Spinal cord (tissue), 10 donors: ENCODE measurements around the gene HK3. TPM values are rescaled to one million over a fixed set of nuclear protein-coding genes. Genes with fewer than 3 reads are reported as not detected.
"Not testable (repeated sequence)": the region's sequence is repeated elsewhere in the genome, so short reads cannot be mapped to it uniquely, and the experiment has no call there.

Experiments
- DNase-seq, 6 donors: peaks; one replicate each; pipeline versions ENCODE4 v3.0.0 to v3.0.0-alpha.2; 2013 to 2015; ENCODE audit warnings: low spot score in 6 of 6, low read depth in 4 of 6
- H3K27ac ChIP-seq: one replicate; pipeline ENCODE4 v1.5.1; 2013; ENCODE audit warnings: low read depth, low read length, control low read depth
- H3K27me3 ChIP-seq: one replicate; pipeline ENCODE4 v1.6.1; 2013; ENCODE audit warnings: low read length; ENCODE audit not compliant: control insufficient read depth, insufficient read depth
- H3K36me3 ChIP-seq: one replicate; pipeline ENCODE4 v1.6.1; 2013; ENCODE audit warnings: low read length; ENCODE audit not compliant: control insufficient read depth, insufficient read depth
- H3K4me1 ChIP-seq: one replicate; pipeline ENCODE4 v1.6.1; 2013; ENCODE audit warnings: low read length; ENCODE audit not compliant: control insufficient read depth, insufficient read depth
- H3K4me3 ChIP-seq: one replicate; pipeline ENCODE4 v1.5.1; 2013; ENCODE audit warnings: low read depth, low read length, control low read depth
- H3K9me3 ChIP-seq: one replicate; pipeline ENCODE4 v1.6.1; 2013; ENCODE audit warnings: low read length; ENCODE audit not compliant: control insufficient read depth, insufficient read depth
- WGBS: methylation state at CpG from one replicate; pipeline ENCODE4 v1.1.5; 2013; ENCODE audit warnings: missing lambda C conversion rate; ENCODE audit not compliant: insufficient coverage; 5-methylcytosine and 5-hydroxymethylcytosine counted together
- polyA plus RNA-seq, 2 donors: library from polyadenylated mRNA; unstranded; fragments of 120-200 nt; gene quantifications; one replicate each; pipeline ENCODE4 v1.2.1, GENCODE V29; 2013; ENCODE audit not compliant: insufficient read length in 2 of 2
- total RNA-seq, 2 donors: library from RNA; depleted of rRNA in 1 of 2; stranded (reverse); fragments of 120-200 nt in 1 of 2; fragments of >200 nt in 1 of 2; gene quantifications; one replicate each; pipeline versions ENCODE4 v1.2.3 to v1.2.4, GENCODE V29; 2013 to 2014
- donor health status: healthy.

Gene HK3
- total and polyA plus RNA-seq, 4 donors = 0.66 to 4.9 (median 1.2) TPM

- H3K9me3 ChIP-seq, H3K27ac ChIP-seq, H3K4me3 ChIP-seq, H3K4me1 ChIP-seq, H3K27me3 ChIP-seq: not testable (repeated sequence)
- DNase-seq = peak in 1 of 6 donors; percentile 35
- WGBS = 33% methylated on average over 1 of the region's 2 CpGs
- H3K36me3 ChIP-seq = peaks cover 73% of the 10 kb centered on the region
Observed at GRCh38 chr5:176873011-176873410, 26.1 kb downstream of the HK3 start.

GRCh38 chr5:176872586-176872985, 26.6 kb downstream of the HK3 start:
- H3K27ac ChIP-seq, H3K4me1 ChIP-seq, H3K9me3 ChIP-seq, DNase-seq, H3K4me3 ChIP-seq, H3K27me3 ChIP-seq: not testable (repeated sequence)
- peaks cover 70% of the 10 kb centered on the region for H3K36me3 ChIP-seq
- 44% methylated on average over 1 of the region's 2 CpGs for WGBS

- H3K4me3 ChIP-seq, H3K27me3 ChIP-seq, H3K27ac ChIP-seq, H3K9me3 ChIP-seq, DNase-seq: not testable (repeated sequence)
- WGBS = 91% methylated on average over 6 of the region's 10 CpGs
- Histone ChIP-seq H3K4me1 (peaks cover 22% of the 10 kb centered on the region), H3K36me3 (peaks cover 57% of the 10 kb centered on the region)
Observed at GRCh38 chr5:176870644-176871043, 28.5 kb downstream of the HK3 start.

GRCh38 chr5:176870110-176870591, 29.0 kb downstream of the HK3 start:
- DNase-seq = peak in 2 of 6 donors; percentile 25 to 47
- Histone ChIP-seq H3K27ac (no peak overlapping the region), H3K4me3 (no peak overlapping the region), H3K36me3 (peaks cover 57% of the 10 kb centered on the region), H3K9me3 (no peaks in the 10 kb centered on the region), H3K27me3 (no peaks in the 10 kb centered on the region), H3K4me1 (peaks cover 22% of the 10 kb centered on the region)
- WGBS = 57% methylated on average over 17 of the region's 17 CpGs

GRCh38 chr5:176869501-176870109, 29.5 kb downstream of the HK3 start:
- no peak overlapping the region for H3K4me3 ChIP-seq
- H3K9me3 ChIP-seq = no peaks in the 10 kb centered on the region
- WGBS = 80% methylated on average over 38 of the region's 38 CpGs
- peaks cover 57% of the 10 kb centered on the region for H3K36me3 ChIP-seq
- no peaks in the 10 kb centered on the region for H3K27me3 ChIP-seq
- DNase-seq = no peak
- no peak overlapping the region for H3K27ac ChIP-seq
- H3K4me1 ChIP-seq = peaks cover 22% of the 10 kb centered on the region

GRCh38 chr5:176868731-176869130, 30.4 kb downstream of the HK3 start:
- peaks cover 19% of the 10 kb centered on the region for H3K4me1 ChIP-seq
- no peaks in the 10 kb centered on the region for H3K27me3 ChIP-seq
- H3K9me3 ChIP-seq = no peaks in the 10 kb centered on the region
- no peak for DNase-seq
- WGBS = 89% methylated on average over 20 of the region's 20 CpGs
- H3K27ac ChIP-seq = no peak overlapping the region
- H3K36me3 ChIP-seq = peaks cover 57% of the 10 kb centered on the region
- no peak overlapping the region for H3K4me3 ChIP-seq

- peaks cover 57% of the 10 kb centered on the region for H3K36me3 ChIP-seq
- H3K27me3 ChIP-seq = no peaks in the 10 kb centered on the region
- WGBS = 86% methylated on average over 14 of the region's 14 CpGs
- no peak overlapping the region for H3K4me3 ChIP-seq
- H3K9me3 ChIP-seq = no peaks in the 10 kb centered on the region
- DNase-seq = no peak
- H3K4me1 ChIP-seq = peaks cover 18% of the 10 kb centered on the region
- no peak overlapping the region for H3K27ac ChIP-seq
Observed at GRCh38 chr5:176868126-176868525, 31.0 kb downstream of the HK3 start.

GRCh38 chr5:176866707-176867310, 32.3 kb downstream of the HK3 start:
- DNase-seq = peak in 2 of 6 donors; percentile 55 to 84
- no peak overlapping the region for H3K27ac ChIP-seq
- H3K36me3 ChIP-seq = peaks cover 64% of the 10 kb centered on the region
- peaks cover 3% of the 10 kb centered on the region for H3K27me3 ChIP-seq
- peaks cover 31% of the 10 kb centered on the region for H3K4me1 ChIP-seq
- no peak overlapping the region for H3K4me3 ChIP-seq
- 18% methylated on average over 9 of the region's 16 CpGs for WGBS
- no peaks in the 10 kb centered on the region for H3K9me3 ChIP-seq

GRCh38 chr5:176865964-176866363, 33.2 kb downstream of the HK3 start:
- H3K9me3 ChIP-seq = no peaks in the 10 kb centered on the region
- no peak overlapping the region for H3K4me3 ChIP-seq
- H3K27ac ChIP-seq = no peak overlapping the region
- peaks cover 34% of the 10 kb centered on the region for H3K4me1 ChIP-seq
- peaks cover 6% of the 10 kb centered on the region for H3K27me3 ChIP-seq
- peaks cover 64% of the 10 kb centered on the region for H3K36me3 ChIP-seq
- 82% methylated on average over 6 of the region's 7 CpGs for WGBS
- no peak for DNase-seq

- peaks cover 54% of the 10 kb centered on the region for H3K36me3 ChIP-seq
- peaks cover 6% of the 10 kb centered on the region for H3K27me3 ChIP-seq
- H3K4me1 ChIP-seq = peaks cover 41% of the 10 kb centered on the region
- H3K4me3 ChIP-seq = no peak overlapping the region
- 91% methylated on average over 7 of the region's 8 CpGs for WGBS
- H3K27ac ChIP-seq = no peak overlapping the region
- no peak for DNase-seq
- H3K9me3 ChIP-seq = no peaks in the 10 kb centered on the region
Observed at GRCh38 chr5:176864755-176865154, 34.4 kb downstream of the HK3 start.
